Measurements from ENCODE around the gene PORCN.
A peak's percentile ranks its signal among the peaks of the same experiment; 100 is the strongest.

Gene PORCN

DNA sequence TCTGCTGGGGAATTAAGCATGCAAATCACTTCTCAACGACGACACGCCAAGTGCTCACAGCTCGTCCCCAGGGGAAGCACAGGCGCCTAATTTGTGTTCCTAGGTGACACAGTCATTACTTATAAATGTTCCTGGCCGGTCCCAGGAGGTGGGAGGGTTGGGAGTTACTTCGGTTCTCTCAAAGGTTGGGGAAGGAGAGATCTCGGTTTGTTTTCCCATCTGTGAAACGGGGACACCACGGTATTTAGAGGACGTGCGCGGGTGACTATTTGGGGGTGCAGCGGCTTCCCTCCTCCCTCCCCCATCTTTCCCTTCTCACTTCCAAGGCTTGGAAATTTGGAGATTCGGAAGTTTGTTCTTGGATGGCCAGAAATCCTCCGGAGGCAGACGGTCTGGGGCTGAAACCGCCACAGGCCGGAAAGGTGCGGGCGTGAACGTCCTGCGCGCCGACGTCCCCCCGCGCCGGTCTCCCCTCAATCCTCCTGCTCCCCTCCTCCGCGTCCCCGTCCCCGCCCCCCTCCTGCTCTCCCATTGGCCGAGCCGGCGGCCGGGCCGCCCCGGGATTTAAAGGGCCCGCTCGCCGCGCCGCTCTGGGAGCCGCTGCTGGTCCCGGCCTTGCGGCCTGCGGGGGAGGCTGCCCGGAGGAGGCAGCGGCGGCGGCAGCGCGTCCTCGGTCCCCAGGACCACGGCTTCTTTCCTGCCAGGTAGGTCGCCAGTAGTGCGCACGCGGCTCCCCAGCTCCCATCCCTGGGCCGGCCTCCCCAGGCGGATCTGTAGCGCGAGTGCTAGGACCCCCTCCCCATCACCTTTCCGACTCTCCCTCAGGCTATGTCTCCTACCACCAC is at the start of gene PORCN:
Gene PORCN (plus strand): TSS at position 593 of the 845 bp plus-strand sequence. CDS start 829 bp downstream, outside the sequence.
- peak; percentile 88 for DNase-seq

DNA sequence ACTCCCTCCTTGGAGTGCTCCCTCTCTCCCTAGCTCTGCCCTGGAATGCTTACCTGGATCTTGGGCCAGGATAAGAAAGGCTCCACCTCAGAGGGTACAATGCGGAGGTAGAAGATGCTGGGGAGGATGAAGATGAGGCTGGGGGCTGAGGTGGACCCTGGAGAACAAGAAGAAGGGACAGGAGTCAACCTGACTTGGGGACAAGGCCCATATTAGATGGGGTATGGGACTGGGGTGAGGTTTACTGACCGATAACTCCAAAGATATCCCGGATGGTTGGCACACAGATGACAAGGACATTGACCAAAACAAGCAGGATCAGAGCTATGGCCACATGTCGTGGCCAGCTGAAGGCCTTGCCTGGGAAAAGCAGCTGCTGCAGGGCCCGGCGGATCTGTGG is 49.3 kb upstream of the PORCN start:
- peak; percentile 24 for DNase-seq

DNA sequence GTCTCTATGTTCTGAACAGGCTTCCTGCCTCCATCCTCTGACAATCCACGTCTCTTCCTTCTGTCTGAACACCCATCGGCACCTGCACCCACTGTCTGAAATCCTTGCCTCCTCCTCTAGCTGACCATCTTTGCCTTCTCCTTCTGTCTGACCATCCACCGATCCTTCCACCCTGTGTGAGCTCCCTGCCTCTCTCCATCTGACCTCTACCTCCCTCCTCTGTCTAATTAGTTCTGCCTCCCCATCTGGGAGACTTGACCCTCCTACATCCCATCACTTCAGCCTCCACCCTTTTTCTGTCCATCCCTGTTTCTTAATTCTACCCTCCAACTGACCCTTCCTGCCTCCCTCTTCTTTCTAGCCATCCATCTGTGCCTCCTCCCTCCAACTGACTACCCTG is 48.8 kb upstream of the PORCN start:
- DNase-seq: peak; percentile 30

DNA sequence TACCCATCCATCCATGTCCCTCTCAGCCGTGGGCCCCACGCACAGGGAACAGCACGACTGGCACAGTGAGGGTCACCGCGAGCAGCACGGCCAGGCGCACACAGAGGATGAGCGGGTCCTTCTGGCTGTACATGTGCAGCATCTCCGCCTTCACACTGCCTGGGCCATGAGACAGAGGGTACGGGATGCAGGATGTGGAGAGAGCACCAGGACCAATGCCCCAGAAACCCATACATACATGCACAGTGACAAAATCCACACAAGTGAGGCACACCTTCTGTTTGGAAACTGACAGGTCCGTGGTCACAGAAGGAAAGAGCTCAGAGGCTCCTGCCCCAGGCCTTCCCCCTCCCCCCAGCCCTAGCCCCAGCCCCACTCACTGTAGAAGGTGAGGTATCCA is 48.2 kb upstream of the PORCN start:
- DNase-seq: peak; percentile 21

DNA sequence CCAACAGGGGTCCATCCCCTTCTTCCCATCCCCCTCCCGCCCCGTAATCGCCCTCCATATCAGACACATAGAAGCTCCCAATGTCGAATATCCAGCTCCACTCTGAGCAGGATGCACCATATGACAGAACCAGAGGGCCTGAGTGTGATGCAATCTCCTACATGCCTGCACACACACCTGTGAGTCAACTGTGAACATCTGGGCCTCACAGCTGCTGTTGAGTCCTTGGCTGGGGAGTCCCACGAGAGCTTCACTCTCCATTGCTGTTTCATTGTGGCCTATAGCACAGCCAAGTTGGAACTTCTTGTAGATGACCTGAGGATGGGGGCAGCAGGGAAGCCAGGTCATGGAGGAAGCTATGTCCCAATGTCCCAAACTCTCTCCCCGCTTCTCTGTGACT is 47.0 kb upstream of the PORCN start:
- DNase-seq: peak; percentile 38

DNA sequence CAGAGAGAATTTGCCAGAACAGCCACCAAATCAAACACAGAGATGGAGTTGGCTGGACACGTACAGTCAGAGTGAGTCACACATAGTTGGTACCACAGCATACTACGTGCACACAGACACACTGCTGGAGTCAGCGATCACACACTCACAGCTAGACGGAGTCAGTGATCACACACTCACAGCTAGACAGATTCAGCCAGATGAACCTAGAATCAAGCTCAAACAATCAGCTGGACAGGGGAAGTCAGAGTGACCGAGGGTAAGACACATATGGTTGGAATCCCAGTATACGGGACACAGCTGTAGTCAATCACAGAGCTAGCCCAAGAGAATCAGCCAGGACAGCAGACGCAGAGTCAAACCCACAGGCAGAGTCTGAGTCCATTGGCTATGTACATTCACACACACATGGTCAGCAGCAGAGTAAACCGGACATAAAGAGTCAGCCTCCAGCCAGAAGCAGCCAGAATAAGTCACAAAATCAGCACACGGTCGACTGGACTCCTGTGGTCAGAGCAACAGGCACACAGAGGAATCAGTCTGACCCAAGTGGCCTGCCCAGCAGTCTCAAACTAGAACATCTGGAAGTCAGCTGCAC is 43.4 kb upstream of the PORCN start:
- DNase-seq: no peak

DNA sequence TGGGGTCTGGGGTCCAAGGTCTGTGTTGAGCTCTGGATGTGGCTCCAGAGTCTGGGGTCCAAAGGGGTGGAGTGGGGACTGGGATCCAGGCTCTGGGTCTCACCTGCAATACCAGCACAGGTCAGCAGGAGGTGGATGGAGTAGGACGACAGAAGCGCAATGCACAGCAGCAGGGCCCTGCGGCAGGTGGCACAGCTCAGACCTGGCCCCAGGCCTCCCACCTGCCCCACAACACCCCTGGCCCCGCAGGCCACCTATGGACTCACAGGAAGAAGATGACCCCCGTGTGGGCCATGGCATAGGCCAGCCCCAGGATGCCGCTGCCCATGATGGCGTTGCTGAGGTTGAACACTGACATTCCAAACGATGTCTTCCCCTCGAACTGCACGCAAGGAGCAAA is 42.1 kb upstream of the PORCN start:
- DNase-seq: peak; percentile 68

DNA sequence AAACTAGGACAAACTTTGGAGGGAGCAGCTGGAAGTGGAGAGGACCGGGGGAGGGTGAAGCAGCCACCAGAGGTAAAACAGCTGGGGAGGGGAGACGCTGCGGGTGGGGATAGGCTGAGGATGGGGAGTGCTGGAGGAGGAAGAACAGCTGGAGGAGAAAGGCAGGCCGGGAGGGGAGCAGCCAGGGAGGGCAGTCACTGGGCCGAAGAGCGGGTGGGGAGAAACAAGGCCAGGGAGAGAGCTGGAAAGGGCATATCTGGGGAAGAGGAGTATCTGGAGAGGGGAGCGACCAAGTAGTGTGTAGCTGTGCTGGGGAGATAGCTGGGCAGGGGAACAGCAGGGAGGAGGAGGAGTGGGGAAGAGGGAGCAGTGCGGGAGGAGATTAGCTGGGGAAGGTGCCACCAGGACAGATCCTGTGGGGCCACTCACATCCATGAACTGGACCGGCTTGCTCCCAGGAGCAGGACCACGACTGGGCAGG is 41.5 kb upstream of the PORCN start:
- DNase-seq: no peak

DNA sequence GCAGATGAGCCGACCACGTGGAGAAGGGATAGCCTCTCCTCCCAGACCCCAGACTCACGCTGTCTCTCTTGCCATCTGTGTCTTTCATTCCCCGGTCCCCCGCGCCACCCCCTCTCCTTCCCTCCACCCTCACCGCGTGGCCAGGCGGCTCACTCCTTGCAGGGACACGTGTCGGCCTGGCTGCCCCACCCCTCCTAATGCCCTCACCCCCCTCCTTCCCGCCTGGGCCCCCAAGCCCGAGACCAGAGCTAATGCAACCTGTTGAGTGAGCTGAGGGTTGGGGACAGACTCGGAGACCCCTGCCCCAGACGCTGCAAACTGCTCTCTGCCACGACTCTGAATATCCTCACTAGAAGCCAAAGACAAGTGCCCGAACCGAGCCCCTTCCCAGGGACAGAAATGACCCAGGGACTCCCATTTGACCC is 40.5 kb upstream of the PORCN start:
- peak; percentile 80 for DNase-seq

DNA sequence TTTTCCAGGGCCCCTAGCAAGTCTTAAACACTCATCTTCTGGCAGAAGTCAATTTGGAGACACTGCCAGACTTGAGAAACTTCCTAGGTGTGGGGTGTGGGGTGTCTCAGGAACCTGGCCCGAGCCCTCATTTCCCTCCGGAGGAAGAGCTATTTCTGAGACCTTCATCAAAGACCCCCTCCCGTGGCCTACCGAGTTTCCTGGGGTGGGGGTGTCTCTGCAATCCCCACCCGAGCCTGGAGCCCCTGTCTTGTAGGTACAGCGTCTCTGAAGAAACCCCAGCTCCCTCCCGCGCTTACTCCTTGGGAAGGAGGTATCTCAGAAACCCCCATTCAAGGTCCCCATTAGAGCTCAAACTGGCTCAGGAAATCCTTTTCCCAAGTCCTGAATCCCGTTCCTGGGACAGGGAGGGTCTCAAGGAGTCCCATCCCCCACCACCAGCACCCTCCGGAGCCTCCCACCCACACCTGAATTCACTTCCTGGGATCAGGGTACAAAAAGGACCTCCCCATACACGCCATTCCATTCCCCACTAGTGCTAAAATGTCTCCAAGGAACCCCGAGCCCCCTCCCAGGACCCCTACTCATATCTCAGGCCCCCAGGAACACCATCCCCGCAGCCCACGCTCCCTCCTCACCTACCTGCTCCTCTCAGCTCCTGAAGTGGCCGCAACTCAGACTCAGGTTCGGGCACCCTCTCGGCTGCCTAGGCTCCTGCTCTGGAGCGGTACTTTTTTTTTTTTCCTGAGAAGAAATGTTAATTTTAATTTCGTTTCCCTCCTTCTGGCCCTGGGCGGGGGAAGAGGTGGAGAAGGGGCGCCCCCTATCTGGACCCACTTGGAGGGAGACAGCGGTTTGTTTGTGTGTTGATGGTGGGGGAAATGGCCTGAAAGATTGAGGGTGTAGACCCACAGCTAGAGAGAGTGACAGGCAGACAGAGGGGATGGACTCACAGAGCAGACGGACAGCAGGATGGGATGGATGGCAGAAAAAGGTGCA is 39.8 kb upstream of the PORCN start:
- DNase-seq: peak; percentile 74

DNA sequence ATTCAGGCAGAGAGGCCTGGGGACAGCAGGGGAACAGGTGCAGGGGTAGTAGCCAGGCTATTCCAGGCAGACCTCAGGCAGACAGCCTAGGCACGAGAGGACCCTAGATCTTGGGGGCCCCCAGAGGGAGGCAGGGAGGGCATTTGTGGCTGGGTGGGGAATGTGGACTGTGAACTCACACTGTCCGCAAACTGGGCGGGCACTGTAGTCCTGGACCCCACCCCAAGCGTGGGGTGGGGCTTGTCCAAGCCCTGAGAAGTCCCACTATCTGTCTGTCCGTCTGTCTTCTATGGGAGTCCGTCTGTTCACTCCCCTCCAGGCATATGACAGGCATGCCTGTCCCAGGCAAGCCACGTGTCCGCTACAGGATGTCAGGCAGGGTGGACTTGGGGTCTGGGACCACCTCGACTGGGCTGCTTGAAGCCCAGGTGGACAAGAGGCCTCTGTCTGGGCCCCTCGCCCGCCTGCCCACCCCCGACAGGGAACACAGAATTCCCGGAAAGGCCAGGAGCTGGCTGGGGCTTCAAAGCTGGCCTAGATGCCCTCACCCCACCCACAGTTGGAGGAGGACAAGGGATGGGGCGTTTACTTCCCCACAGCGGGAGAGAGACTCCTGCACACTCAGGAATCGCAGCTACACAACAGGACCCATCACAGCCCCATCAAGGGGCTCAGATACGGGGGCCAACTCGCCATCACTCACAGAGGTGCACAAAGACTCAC is 38.5 kb upstream of the PORCN start, which contains the start of gene SLC38A5:
Gene SLC38A5 (minus strand): TSS at position 151 of the 723 bp plus-strand sequence. CDS start 2,336 bp downstream, outside the sequence.
- DNase-seq: no peak

DNA sequence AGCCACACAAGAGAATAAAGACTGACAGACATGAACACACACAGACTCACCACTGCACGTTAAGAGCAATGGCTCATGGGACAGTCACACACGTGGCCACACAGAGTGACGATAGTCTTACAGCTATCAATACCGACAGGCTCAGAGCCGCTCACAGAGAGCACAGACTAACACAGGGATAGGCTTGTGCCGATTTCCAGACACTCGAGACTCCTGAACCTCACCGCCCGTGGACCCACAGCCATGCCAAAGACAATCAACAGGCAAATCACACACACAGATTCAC is 38.0 kb upstream of the PORCN start:
- no peak for DNase-seq

DNA sequence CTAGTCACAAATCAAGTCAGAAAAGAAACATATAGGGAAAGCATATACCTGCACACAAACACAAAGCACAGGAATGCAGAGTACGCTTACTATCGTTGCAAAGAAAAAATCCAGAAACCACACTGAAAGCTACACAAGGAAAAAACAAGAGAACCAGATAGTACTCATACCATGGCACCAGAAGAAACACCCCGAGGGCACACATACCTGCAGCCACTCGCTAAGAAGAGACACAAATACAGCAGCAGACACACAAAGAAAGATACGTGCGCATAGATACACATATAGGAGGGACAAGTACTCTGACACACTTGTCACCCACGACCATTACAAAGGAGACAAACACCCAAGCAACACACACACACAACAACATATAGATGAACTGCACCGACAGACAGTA is 37.3 kb upstream of the PORCN start:
- DNase-seq: no peak

DNA sequence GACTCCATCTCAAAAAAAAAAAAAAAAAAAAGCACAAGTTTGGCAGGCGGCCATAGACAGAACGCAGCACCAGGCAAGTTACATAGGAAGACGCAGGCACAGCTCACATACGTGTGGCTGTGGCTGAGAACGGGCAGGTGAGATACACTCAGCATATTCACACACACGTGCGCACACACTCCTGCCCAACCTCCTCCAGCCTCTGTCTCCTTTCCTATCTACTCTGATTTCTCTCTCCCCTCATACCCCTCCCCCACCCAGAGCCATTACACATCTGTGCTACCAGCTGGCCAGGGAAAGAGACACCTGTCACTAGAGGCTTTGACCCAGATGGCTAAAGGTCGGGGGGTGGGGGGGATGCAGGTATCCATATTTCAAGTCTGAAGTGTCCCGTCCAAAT is 36.6 kb upstream of the PORCN start:
- DNase-seq: no peak

DNA sequence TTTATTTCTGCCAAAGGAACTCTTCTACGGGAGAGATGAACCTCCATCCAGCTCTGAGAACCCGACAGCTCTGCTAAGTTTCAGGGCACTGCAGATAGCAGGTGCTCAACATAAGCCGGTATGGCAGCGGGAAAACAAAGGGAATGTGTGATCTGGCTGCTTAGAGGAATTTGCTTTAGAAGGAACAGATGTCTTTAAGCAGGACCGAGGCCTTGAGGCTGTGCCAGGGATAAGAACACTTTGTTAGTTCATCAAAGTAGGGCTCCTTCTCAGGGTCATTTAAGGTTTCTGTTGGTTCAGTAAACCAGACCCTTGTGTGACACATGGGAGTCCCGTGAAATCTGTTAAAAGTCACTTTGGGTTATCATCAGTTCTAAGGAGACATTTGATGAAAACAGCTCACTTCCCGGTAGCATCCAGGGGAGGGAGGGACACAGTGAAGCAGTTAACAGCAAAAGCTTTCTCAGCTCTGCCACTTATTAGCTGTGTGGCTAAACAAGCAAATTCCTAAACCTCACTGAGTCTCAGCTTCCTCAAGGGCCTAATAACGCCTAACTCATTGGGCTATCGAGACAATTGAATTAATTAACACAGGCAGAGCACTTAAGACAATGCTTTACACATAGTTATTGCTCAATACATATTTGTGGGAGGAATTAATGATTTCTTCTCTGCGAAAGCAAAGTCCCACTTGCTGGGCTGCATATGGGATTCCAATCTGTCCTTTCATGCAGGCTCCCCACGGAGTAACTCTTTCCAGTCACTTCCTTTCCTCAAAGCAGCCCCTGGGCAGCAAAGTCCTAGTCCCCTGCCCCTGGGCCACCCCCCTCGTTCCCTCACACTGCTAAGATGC is 35.7 kb upstream of the PORCN start:
- DNase-seq: no peak

DNA sequence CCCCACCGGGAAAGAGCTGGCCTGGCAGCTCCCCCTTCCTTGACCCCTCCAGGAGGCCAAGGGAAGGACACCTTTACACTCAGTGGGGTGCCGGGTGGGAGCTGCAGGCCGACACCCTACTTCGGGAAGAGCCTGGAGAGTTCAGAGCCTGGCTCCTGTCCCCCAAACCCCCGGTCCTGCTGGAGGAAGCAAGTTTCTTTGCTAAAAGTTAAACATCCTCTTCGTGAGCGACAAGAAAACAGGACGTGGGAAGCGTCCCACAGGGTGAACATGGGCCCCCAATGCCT is 35.1 kb upstream of the PORCN start:
- no peak for DNase-seq

DNA sequence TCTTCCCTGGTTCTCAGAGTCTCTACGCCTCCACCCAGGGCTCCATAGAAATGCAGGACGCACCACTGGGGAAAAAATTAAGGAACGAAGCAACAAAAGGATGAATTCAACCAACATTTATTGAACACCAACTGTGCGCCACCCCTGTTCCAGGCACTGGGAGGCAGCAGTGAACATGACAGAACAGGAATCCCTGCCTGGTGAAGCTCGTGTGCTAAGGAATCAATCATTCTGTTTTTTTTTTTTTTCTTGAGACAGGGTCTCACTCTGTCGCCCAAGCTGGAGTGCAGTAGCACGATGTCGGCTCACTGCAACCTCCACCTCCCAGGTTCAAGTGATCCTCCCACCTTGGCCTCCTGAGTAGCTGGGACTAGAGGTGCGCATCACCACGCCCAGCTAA is 34.7 kb upstream of the PORCN start:
- no peak for DNase-seq

DNA sequence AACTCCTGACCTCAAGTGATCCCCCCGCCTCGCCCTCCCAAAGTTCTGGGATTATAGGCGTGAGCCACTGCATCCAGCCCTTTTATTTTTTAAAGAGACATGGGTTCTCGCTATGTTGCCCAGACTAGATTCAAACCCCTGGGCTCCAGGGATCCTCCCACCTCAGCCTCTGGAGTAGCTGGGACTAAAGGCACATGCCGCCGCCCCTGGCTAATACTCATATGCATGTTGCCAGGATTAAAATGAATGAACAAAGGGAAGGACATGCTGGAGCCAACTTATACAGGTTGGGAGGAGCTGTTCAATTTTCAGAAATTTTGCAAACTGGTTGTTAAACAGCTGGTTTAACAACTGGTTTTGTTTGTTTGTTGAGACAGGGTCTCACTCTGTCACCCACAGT is 34.2 kb upstream of the PORCN start:
- DNase-seq: no peak

DNA sequence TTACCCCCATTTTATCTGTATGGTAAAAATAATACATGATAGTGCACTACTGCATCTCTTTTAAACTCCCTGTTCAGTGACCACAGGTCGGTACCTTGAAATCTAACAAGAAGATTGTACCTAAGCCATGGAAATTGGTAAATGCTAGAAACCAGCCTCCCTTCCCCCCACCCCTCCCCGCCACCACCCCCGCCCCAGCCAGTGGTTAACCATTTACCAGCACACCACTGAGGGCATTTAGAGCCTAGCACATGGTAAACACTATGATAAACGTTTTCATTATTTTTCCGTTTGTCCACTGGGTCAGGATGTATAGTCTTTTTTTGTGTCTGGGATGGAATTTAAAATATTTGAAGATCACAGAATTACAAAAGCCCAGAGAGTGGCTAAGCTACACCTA is 33.5 kb upstream of the PORCN start:
- DNase-seq: no peak

DNA sequence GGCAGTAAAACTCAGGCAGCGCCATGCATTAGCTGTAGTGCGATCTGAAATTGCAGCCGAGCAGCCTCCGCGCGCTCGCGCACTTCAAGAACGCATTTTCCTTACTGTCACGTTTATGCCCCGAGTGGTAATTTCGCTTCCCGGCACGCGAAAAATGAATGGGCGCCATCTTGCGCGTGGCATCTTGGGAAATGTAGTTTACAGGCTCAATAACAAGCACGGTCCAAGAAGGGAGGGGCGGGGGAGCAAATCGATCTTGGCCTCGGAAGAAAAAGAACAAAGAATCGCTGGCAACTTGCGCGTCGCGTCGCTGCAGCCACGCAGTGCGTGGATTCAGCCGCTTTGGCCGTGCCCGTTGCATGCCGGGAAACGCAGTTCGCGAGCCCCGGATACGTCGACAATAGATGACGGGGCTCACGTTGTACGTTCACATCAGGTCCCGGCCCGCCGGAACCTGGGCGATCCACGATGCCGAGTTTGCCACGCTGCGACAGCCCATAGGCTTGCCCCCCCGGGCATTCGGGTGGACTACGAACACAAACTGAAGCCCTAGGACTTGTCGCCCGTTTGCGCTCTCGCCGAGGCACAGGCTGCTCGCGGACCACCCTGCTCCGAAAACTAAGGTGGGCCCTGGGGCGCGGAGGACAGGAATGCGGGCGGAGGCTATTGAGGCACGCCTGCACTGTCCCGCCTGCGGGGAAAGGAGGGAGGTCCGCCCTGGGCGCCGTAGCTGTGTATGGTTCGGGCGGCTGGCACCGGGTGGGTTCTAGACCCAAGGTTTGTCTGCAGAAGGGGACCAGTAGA is 32.8 kb upstream of the PORCN start, which contains the start of gene FTSJ1:
Gene FTSJ1 (plus strand): TSS at position 426 of the 804 bp plus-strand sequence. CDS start 1,849 bp downstream, outside the sequence.
- DNase-seq: peak; percentile 89

DNA sequence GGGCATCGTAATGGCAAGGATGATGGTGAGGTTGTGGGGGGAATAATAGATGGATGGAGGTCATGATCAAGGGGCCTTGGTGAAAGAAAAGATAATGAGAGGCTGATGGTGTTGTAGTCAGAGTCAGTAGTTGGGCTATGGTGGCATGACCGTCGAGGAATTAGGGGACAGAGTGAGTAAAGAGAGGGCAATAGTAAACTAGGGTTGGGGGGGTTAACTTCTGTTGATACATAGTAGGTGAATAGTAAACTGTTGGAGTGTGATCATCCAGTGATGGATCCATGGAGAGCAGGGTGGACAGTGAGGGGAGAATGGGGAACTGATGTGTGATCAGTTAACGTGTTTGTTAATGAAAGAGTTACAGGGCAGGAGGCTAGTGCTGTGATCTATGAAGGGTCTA is 31.9 kb upstream of the PORCN start:
- DNase-seq: no peak
